IMR-90 (cell line): ENCODE results near the gene ADCY5. TPM values are rescaled to one million over a fixed set of nuclear protein-coding genes. Genes with fewer than 3 reads are reported as not detected.

Source experiments
- ATAC-seq: fragments of 200-7000 bp; cut with Tn5 transposase; 2 replicates; pipeline ENCODE4 v1.9.1; 2020; ENCODE audit warnings: low read depth, mild to moderate bottlenecking, moderate library complexity
- BruUV-seq: library from RNA; stranded (reverse); fragments of 400-500 nt; replicated peaks from 2 replicates; lab custom pipeline; 2021; lab: Mats Ljungman, UMichigan
- CTCF ChIA-PET: fragments of 300-600 bp; formaldehyde crosslinking; extraction: SDS; loops from one replicate; lab custom pipeline; 2021; ENCODE audit warnings: antibody characterized with exemption; lab: Yijun Ruan, JAX
- POLR2A ChIA-PET: fragments of 300-600 bp; sonication (Branson Sonifier 250); formaldehyde crosslinking; loops from one replicate; lab custom pipeline; 2022; ENCODE audit warnings: antibody characterized with exemption; ENCODE audit not compliant: unreplicated experiment; lab: Charles Lee
- DNase-seq: peaks from one replicate; pipeline ENCODE4 v3.0.0; 2013
- H2AFZ ChIP-seq: replicated peaks from 2 replicates; pipeline ENCODE3; 2013; ENCODE audit warnings: low read length, mild to moderate bottlenecking; ENCODE audit not compliant: poor library complexity
- H2AK5ac ChIP-seq: 2 replicates; pipeline ENCODE4 v1.6.1; 2013; ENCODE audit warnings: low read depth, low read length, inconsistent platforms
- H2AK9ac ChIP-seq: replicated peaks from 2 replicates; pipeline ENCODE3; 2013; ENCODE audit warnings: mild to moderate bottlenecking, low read depth, low read length, moderate library complexity; ENCODE audit not compliant: poor library complexity
- H2BK120ac ChIP-seq: 2 replicates; pipeline ENCODE4 v1.6.1; 2013; ENCODE audit warnings: low read depth, low read length, inconsistent platforms
- H2BK15ac ChIP-seq: 3 replicates; pipeline ENCODE4 v1.6.1; 2013; ENCODE audit warnings: low read depth, low read length, inconsistent platforms
- H2BK20ac ChIP-seq: 2 replicates; pipeline ENCODE4 v1.6.1; 2013; ENCODE audit warnings: low read depth, mild to moderate bottlenecking, inconsistent platforms, low read length, moderate library complexity
- H2BK5ac ChIP-seq: 2 replicates; pipeline ENCODE4 v1.6.1; 2013; ENCODE audit warnings: mild to moderate bottlenecking, low read depth, low read length, inconsistent platforms; ENCODE audit not compliant: poor library complexity, severe bottlenecking
- H3K14ac ChIP-seq: replicated peaks from 2 replicates; pipeline ENCODE4 v1.6.1; 2013; ENCODE audit warnings: low read depth, low read length, inconsistent platforms
- H3K18ac ChIP-seq: 2 replicates; pipeline ENCODE4 v1.6.1; 2013; ENCODE audit warnings: low read depth, low read length, control low read depth
- H3K23ac ChIP-seq: 2 replicates; pipeline ENCODE4 v1.6.1; 2013; ENCODE audit warnings: low read depth, low read length, inconsistent platforms
- H3K27ac ChIP-seq: 2 replicates; pipeline ENCODE4 v1.5.1; 2013; ENCODE audit warnings: mild to moderate bottlenecking, control low read depth, low read length; ENCODE audit not compliant: insufficient read depth
- H3K27me3 ChIP-seq: 2 replicates; pipeline ENCODE4 v1.6.1; 2013; ENCODE audit warnings: low read length; ENCODE audit not compliant: control insufficient read depth, insufficient read depth
- H3K36me3 ChIP-seq: 2 replicates; pipeline ENCODE4 v1.6.1; 2013; ENCODE audit warnings: low read length, mixed read lengths; ENCODE audit not compliant: control insufficient read depth, insufficient read depth
- H3K4ac ChIP-seq: 2 replicates; pipeline ENCODE4 v1.6.1; 2013; ENCODE audit warnings: low read depth, low read length, inconsistent platforms
- H3K4me1 ChIP-seq: 2 replicates; pipeline ENCODE4 v1.6.1; 2013; ENCODE audit warnings: low read length, mixed read lengths; ENCODE audit not compliant: control insufficient read depth, insufficient read depth
- H3K4me2 ChIP-seq: 2 replicates; pipeline ENCODE4 v1.6.1; 2013; ENCODE audit warnings: low read depth, mild to moderate bottlenecking, control low read depth, low read length, moderate library complexity
- H3K4me3 ChIP-seq: 2 replicates; pipeline ENCODE4 v1.5.1; 2013; ENCODE audit warnings: low read depth, mild to moderate bottlenecking, control low read depth, low read length, moderate library complexity; ENCODE audit not compliant: insufficient read depth
- H3K56ac ChIP-seq: 2 replicates; pipeline ENCODE4 v1.6.1; 2013; ENCODE audit warnings: low read length, inconsistent platforms; ENCODE audit not compliant: insufficient read depth; ENCODE audit errors: extremely low read depth
- H3K79me1 ChIP-seq, 2 experiments: 2 replicates each; pipeline ENCODE4 v1.6.1; 2013; ENCODE audit warnings: low read length in 2 of 2, inconsistent platforms in 1 of 2, low read depth in 1 of 2
- H3K9ac ChIP-seq: 2 replicates; pipeline ENCODE4 v1.6.1; 2013; ENCODE audit warnings: low read depth, low read length, control low read depth
- H3K9me1 ChIP-seq: 2 replicates; pipeline ENCODE4 v1.6.1; 2013; ENCODE audit warnings: low read length, inconsistent platforms; ENCODE audit not compliant: insufficient read depth
- H3K9me3 ChIP-seq: 2 replicates; pipeline ENCODE4 v1.6.1; 2013; ENCODE audit warnings: low read length; ENCODE audit not compliant: control insufficient read depth, insufficient read depth
- H4K20me1 ChIP-seq: 2 replicates; pipeline ENCODE4 v1.6.1; 2013; ENCODE audit warnings: low read length, inconsistent platforms; ENCODE audit not compliant: insufficient read depth
- H4K5ac ChIP-seq: 2 replicates; pipeline ENCODE4 v1.6.1; 2013; ENCODE audit warnings: mild to moderate bottlenecking, low read depth, low read length, control low read depth
- H4K8ac ChIP-seq, 2 experiments: 2 replicates each; pipeline ENCODE4 v1.6.1; 2013; ENCODE audit warnings: low read depth in 2 of 2, low read length in 2 of 2, control low read depth in 1 of 2, inconsistent platforms in 1 of 2
- H4K91ac ChIP-seq: 2 replicates; pipeline ENCODE4 v1.6.1; 2013; ENCODE audit warnings: low read depth, low read length, inconsistent platforms; ENCODE audit not compliant: insufficient read depth
- BHLHE40 ChIP-seq: fragments of 150-350 bp; IDR thresholded peaks from 2 replicates; pipeline ENCODE4 v1.6.1; 2016; ENCODE audit warnings: mild to moderate bottlenecking, low read depth, low read length
- CEBPB ChIP-seq: IDR thresholded peaks from 2 replicates; pipeline ENCODE4 v1.6.1; 2012; ENCODE audit warnings: low read depth, low read length, improper control_type of control experiment
- CTCF ChIP-seq: conservative IDR thresholded peaks from 2 replicates; pipeline ENCODE4 v1.5.1; 2012; ENCODE audit warnings: mild to moderate bottlenecking, low read depth, low read length, improper control_type of control experiment
- ELK1 ChIP-seq: fragments of 150-350 bp; IDR thresholded peaks from 2 replicates; pipeline ENCODE4 v1.6.1; 2016; ENCODE audit warnings: low read depth, mild to moderate bottlenecking, low read length, moderate library complexity, borderline replicate concordance
- FOS ChIP-seq: fragments of 150-350 bp; IDR thresholded peaks from 2 replicates; pipeline ENCODE4 v1.6.1; 2016; ENCODE audit warnings: low read depth, low read length
- MAFK ChIP-seq: IDR thresholded peaks from 2 replicates; pipeline ENCODE4 v1.6.1; 2012; ENCODE audit warnings: low read depth, low read length, improper control_type of control experiment
- MAZ ChIP-seq: IDR thresholded peaks from 2 replicates; pipeline ENCODE4 v1.6.1; 2012; ENCODE audit warnings: low read depth, mild to moderate bottlenecking, low read length, improper control_type of control experiment, moderate library complexity, borderline replicate concordance
- MXI1 ChIP-seq: IDR thresholded peaks from 2 replicates; pipeline ENCODE4 v1.6.1; 2012; ENCODE audit warnings: low read depth, mild to moderate bottlenecking, low read length, moderate library complexity, borderline replicate concordance
- NFE2L2 ChIP-seq: fragments of 150-350 bp; IDR thresholded peaks from 2 replicates; pipeline ENCODE4 v1.6.1; 2016; ENCODE audit warnings: low read depth, mild to moderate bottlenecking, low read length
- POLR2A ChIP-seq: IDR thresholded peaks from 2 replicates; pipeline ENCODE4 v1.6.1; 2012; ENCODE audit warnings: mild to moderate bottlenecking, low read depth, low read length
- RAD21 ChIP-seq: IDR thresholded peaks from 2 replicates; pipeline ENCODE4 v1.6.1; 2012; ENCODE audit warnings: low read length, improper control_type of control experiment
- RFX5 ChIP-seq: IDR thresholded peaks from 2 replicates; pipeline ENCODE4 v1.8.0; 2012; ENCODE audit warnings: low read depth, mild to moderate bottlenecking, low read length, moderate library complexity
- SMC3 ChIP-seq: fragments of 150-350 bp; IDR thresholded peaks from 2 replicates; pipeline ENCODE4 v1.6.1; 2016; ENCODE audit warnings: low read depth, mild to moderate bottlenecking, antibody characterized with exemption, low read length, moderate library complexity
- USF2 ChIP-seq: fragments of 150-350 bp; IDR thresholded peaks from 2 replicates; pipeline ENCODE4 v1.6.1; 2017; ENCODE audit warnings: mild to moderate bottlenecking, antibody characterized with exemption, low read length, low read depth
- WGBS, 2 experiments: methylation state at CpG; one replicate each; pipeline versions ENCODE4 v1.1.5 to v1.1.7; 2013; ENCODE audit warnings: missing lambda C conversion rate in 2 of 2; ENCODE audit not compliant: insufficient read length in 1 of 2; ENCODE audit errors: extremely low coverage in 2 of 2; 5-methylcytosine and 5-hydroxymethylcytosine counted together
- dilution Hi-C: fragments of 300-500 bp; cut with HindIII; formaldehyde crosslinking; loops from one replicate; pipeline ENCODE4 v1.14.3; 2018; ENCODE audit warnings: low sequenced_read_pairs; ENCODE audit not compliant: unreplicated experiment
- in situ Hi-C: fragments of 300-500 bp; cut with MboI; formaldehyde crosslinking; loops from 3 replicates; pipeline ENCODE4 v1.14.3; 2019; ENCODE audit warnings: low sequenced_read_pairs, inconsistent platforms, mixed read lengths
- intact Hi-C: fragments of 100-400 bp; cut with micrococcal nuclease; formaldehyde crosslinking; loops from 2 replicates; pipeline ENCODE4 v1.10.0; 2022
- polyA plus RNA-seq, 3 experiments: library from polyadenylated mRNA; depleted of rRNA; stranded (reverse); fragments of >200 nt; gene quantifications; 2 replicates each; pipeline ENCODE4 v1.2.3, GENCODE V29; 2012; ENCODE audit warnings: low replicate concordance in 1 of 3
- total RNA-seq: library from RNA; depleted of rRNA; stranded (reverse); fragments of >200 nt; gene quantifications from 2 replicates; pipeline ENCODE4 v1.2.3, GENCODE V29; 2012

The ADCY5 gene
- total and polyA plus RNA-seq, 2 of the 4 experiments (the other 2 are of a cell fraction), result 0.14 to 0.18 TPM

- no peak overlapping the region for H4K5ac ChIP-seq
- H3K27ac ChIP-seq, result no peak overlapping the region
- H3K4me3 ChIP-seq, result no peak overlapping the region
- H3K23ac ChIP-seq, result no peak overlapping the region
- intact Hi-C loops (no loop called here), dilution Hi-C loops (no loop called here), in situ Hi-C loops (no loop called here)
- DNase-seq (no peak), ATAC-seq (no peak)
- H2AFZ ChIP-seq, result no peak overlapping the region
- H3K9ac ChIP-seq, result no peak overlapping the region
- no peak overlapping the region for H2AK9ac ChIP-seq
- WGBS, 2 experiments, result 20% methylated on average over 1 of the region's 10 CpGs; no CpG with 5 or more reads in 1 of the 2 experiments
- H2BK120ac ChIP-seq, result no peak overlapping the region
- ChIA-PET POLR2A (interaction anchor here (0.6 kb wide), 1 partner anchor 90 kb away, joined by 7 read pairs; no protein-coding TSS in a partner anchor), CTCF (interaction anchor here (0.5 kb wide), 1 partner anchor 75 kb away, joined by 3 read pairs; no protein-coding TSS in a partner anchor)
- H3K18ac ChIP-seq, result no peak overlapping the region
- H4K91ac ChIP-seq, result no peak overlapping the region
- H2BK15ac ChIP-seq, result no peak overlapping the region
- no peak overlapping the region for H3K4me2 ChIP-seq
- H3K56ac ChIP-seq, result no peak overlapping the region
- H3K79me1 ChIP-seq, result no peaks in the 10 kb centered on the region
- H3K27me3 ChIP-seq, result peaks cover 85% of the 10 kb centered on the region
- no TSS peak for BruUV-seq
- no peak overlapping the region for H2BK20ac ChIP-seq
- no peaks in the 10 kb centered on the region for H4K20me1 ChIP-seq
- H3K36me3 ChIP-seq, result no peaks in the 10 kb centered on the region
- no peak overlapping the region for H2AK5ac ChIP-seq
- H3K4ac ChIP-seq, result no peak overlapping the region
- TF ChIP-seq BHLHE40 (no peak), USF2 (no peak), MAZ (no peak), MAFK (no peak), FOS (no peak), NFE2L2 (no peak), CTCF (no peak), MXI1 (no peak), ELK1 (no peak), RAD21 (no peak), RFX5 (no peak), CEBPB (no peak), POLR2A (no peak), SMC3 (no peak)
- H3K9me3 ChIP-seq, result no peaks in the 10 kb centered on the region
- H4K8ac ChIP-seq, result no peak overlapping the region
- no peaks in the 10 kb centered on the region for H3K9me1 ChIP-seq
- no peaks in the 10 kb centered on the region for H3K4me1 ChIP-seq
- no peak overlapping the region for H3K14ac ChIP-seq
- H2BK5ac ChIP-seq, result no peak overlapping the region
Measured at GRCh38 chr3:123429362-123430125, 19.3 kb downstream of the ADCY5 start.
